Kidney glomerular epithelial cell (primary cell): Measurements from ENCODE around the gene LRP2.

Experiments
- DNase-seq: peaks from one replicate; lab custom pipeline; 2025; lab: John Stamatoyannopoulos, UW

Gene LRP2

DNA sequence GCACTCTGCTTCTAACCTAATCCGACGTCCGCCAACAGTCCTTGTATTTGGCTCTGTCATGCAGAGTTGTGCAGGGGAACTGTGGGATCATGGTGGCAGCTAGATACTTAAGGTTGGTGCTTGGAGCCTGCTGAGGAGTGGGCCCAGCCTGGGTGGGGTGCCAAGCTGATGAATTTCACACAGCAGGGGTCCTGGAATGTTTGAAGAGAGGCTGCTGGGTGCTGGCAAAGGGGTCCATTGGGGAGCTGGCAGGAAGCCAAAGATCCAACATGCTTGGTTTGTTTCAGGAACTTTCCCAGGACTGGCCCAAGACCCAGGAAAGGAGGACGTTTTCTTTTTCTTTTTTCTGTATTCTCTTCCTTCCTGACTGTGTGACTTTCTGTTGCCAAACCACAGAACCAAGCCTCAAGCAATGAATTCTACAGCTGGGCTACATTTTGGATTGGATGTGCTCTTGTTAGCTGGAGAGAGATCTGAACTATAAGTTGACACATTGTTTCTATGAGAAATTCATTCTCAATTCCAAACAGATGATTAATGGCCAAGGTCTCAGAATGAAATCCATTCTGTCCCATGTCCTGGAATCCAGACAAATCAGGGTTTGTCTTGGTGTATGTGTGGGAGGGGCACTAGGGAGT is 243.1 kb downstream of the LRP2 start:
- no peak for DNase-seq

DNA sequence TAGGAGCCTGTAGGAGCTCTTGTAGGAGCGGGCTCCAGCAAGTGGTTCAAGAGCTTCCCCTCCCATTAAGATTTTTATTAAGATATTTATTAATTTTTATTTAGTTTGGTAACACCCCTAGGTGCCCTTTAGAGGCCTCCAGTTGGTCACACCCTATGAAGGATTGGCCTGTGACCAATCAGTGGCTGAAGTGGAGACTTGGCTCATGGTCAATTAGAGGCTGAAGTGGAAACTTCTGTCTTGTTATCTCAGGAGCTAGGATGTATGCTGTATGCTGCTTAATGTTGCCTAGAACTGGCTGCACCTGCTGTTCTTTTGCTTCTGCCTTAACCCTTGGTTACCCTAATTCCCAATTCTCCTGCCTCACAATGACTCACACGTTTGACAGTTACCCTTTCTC is 244.3 kb downstream of the LRP2 start:
- no peak for DNase-seq

DNA sequence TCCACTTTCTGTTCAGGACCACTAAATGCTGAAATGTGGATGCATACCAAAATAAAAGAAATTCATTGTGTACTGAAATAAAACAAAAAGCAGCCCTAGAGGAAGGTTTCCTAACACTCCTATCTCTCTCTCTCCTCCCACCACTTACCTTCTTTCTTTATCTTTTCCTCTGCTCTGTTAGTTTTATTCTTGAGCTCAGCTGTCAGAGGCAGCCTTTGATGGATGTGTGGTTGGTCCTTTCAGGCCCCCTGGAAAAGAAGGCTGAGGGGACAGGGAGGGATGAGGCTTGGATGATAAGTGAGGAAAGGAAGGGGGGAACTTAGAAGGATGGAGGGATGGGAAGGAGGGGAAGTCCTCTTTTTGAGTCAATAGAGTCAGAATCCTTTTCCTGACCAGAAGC is 245.3 kb downstream of the LRP2 start:
- DNase-seq, result no peak

DNA sequence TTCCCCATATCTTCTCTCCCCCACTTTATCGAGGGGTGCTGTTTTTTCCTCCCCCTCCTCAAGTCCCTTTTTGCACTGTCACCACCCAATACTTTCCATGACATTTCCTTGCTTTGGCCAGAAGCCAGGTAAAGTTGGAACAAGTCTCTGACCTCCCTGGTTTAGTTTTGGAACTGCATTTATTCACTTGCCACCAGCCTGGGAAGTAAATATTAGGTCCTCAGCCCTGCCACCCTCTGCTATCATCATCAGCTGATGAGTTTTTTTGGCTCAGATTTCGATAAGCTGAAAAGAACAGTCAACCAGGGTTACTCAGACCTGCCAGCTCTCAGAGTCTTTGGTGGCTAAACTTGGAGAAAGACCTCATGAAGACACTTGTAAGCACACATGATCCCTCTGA is 246.0 kb downstream of the LRP2 start:
- no peak for DNase-seq

DNA sequence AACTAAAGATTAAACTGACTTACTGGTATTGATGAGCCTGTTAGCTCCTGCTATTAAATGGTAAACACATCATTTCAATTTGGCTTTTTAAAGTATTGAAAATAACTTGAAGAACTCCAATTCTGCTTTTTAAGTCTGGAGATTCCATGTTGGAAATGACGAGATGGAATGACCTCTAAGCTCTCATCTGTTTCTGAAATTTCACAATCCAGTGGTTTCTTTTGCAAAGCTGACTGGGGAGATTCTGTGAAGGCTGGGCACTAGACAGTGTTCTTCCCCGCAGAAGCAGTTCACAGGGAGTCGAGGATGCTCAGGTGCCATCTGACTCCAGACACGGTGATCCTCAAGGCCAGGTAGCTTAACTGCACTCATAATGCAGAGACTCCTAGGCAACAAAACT is 248.3 kb downstream of the LRP2 start:
- DNase-seq, result no peak

DNA sequence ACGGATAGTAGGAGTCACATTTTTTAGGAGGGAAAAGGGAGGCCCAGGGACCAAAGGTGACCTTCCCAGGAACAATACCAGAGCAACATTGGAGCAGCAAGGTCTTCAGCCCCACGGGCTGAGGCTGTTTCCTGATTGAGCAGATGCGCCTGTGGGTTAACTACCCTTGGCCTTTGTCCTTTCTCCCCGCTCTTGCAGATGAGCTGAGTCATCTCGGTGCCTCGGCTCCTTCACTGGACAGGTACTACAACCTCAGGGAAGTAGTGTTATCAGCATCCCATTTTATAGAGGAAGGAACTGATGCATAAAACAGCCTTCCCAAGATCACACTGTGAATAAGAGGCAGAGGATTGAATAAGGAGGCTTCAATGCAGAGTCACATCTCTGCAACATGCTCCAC is 249.5 kb downstream of the LRP2 start:
- DNase-seq, result no peak

DNA sequence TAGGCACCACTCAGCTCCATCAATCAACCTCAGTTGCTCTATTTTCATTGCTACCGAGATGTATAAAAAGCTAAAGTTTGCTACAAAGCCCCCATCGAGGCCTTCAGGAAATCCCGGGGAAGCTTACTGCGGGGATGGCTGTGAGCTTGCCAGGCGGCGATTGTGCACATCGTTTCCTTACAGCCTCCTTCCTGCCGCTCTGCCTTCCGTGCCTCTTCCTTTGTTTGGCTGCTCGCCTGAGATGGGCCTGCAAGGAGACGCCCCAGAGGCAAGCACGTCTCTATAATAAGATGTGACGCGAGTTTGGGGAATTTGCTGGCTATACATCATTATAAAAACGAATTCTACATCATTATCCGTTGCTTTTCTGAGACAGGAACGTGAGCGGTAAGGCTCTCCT is 251.4 kb downstream of the LRP2 start:
- no peak for DNase-seq

DNA sequence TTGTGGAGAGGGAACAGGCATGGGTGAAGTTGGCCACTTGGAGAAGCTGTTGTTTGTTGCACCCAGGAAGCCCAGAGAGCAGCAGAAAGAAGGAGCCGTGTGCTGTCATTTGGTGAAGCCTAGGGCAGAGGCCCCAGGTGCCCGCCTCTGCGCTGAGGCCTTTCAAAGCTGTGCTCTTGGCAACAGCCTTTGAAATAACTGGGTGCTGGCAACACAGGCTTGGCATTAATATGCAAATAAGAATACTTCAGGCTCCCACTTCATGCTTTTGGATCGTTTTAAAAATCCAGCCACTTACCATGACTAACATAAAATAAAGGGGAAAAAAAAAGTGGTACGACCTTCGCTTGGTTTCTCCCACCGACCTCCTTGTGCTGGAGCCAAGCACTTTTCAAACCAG is 251.9 kb downstream of the LRP2 start:
- no peak for DNase-seq

DNA sequence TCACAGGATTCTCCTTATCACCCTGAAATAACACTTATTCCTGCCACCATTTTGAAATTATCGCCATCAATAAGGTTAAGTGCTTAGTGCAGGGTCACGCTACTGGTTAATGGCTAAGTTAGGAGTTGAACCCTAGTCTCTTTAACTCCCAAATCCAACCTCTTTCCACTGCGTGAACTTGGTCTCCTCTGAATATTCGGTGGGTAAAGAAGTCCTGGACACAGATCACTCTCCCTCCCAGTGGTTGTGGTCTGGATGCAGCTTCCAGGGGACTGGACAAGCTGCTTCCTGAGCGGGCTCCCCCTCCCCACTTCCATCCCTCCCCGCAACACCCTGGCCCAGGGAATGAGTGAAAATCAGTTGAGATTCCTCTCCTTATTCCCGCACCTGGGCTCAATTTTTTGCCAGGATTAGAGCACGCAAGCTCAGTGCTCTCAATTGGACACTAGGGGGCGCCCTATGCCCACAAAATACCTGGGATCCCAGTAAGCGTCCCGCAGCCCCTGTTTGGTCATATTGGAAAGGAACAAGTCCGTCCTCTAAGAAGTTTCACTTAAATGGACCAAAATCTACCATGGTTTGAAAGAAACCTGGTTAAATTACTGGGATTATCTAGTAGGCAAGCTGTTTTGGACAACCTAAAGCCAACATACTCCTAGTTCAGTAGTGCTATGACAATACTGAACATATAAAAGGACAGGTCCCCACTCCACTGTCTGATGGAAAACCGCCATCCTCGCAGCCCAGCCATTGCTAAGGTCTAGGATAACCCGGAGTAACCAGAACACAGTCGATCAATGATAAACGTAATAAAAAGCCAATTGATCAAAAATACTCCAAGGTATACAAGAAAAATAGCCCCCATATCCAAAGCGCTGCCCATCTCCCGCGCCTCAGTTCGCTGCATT is 252.6 kb downstream of the LRP2 start:
- DNase-seq, result peak; percentile 33

DNA sequence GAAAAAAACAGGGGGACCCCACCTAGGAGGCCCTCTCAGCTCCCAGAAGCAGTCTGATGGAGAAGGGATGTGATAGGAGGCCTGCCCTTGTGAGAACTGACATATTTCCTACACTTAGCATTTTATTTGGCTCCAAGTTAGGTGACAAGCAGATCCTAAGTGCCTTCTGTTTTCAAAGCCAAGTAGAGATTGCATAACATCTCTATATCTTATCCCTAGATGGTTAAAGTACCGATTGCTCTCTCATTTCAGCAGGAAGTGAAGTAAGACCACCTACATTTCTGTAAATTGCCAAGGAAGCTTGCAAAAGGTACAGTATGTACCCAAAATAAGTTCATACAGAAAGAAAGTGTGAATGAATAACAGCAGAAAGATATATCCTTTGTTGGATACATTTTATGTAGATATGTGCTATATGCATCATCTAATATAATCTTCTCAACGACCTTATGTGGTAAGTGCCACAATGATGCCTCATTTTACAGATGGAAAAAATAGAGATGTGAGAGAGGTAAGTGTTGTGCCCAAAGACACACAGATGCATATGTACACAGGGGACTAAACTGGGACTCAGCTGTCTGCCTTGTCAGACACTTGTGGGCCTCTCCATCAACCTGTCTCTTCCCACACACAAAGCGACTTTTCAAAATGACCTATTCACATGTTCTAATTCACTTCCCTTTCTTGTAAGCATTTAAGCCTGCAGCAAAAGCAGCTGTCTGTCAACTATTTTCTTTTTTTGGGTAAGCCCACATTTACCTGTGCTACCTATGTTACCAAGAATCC is 254.0 kb downstream of the LRP2 start:
- no peak for DNase-seq

DNA sequence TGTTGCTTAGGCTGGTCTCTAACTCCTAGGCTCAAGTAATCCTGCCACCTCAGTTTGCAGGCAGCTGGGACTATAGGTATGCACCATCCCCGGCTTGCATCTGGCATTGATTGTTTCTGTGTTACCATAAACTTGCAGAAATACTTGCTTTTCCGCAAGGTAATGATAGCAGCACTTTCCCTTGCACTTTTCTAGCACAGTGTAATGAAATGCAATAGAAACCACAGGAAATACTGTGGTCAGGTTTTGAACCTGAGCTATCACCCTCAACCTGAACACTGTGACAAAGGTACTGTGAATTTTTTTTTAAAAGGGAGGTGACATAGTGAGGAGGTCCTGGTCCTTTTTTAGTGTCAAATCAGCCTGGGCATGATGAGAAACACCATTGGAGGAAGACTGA is 254.7 kb downstream of the LRP2 start:
- DNase-seq, result no peak

DNA sequence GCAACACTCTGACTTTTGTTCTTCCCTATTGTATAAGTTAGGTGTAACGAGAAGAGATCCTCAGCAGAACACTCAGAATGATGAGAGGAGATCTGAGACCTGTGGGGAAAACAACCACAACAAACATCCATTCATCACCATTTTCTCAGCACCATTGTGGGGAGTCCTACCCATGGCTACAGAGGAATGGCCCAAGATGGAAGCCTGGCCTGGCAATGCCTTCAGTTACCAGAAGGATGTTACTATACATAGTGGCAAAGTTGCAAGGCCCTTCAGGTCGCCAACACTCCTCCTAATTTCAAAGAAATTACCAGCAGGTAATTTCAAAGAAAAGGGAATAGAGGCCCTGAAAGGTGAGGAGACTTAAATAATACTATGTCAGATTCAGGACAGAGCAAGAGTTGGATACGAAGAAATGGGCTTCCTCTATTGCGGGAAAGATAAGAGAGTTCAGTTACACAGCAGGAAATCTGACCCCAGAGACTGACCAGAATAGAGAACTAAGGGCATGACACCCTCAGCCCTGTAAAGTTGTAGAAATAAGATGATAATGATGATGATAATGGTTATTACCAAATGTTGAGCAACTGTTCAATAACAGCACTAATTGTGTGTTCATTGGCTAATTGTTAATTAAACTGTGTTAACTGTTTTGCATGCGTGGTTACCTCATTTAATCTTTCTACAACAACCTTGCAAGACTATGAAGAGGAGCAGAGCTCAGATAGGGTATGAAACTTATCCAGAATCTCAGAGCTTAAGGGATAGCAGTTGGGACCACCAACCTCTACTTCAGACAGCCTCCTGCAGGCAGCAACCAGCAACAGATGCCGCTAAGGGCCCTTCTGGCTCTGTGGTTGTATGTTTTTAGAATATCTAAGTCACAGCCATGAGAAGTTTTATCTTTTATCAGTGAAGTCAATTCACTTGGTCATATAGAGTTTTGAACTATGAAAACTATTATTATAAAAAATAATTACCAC is 255.5 kb downstream of the LRP2 start:
- no peak for DNase-seq

DNA sequence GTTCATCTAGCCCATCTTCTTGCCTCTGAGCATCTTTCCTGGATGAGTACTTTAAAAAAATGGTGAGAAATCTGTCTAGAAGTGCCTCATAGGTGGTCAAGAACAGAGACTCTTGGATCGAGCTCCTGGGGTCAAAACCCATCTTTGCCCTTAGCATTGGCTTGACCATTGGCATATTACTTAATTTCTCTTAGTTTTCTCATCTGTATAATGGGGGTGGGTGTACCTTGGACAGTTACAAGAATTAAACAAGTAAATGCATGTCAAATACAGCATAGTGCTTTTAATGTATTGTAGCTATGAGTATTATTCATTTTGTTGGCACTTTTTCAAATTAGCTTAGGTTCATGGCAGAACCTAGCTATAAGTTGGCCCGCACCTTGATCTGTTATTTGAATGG is 256.2 kb downstream of the LRP2 start:
- DNase-seq, result no peak

DNA sequence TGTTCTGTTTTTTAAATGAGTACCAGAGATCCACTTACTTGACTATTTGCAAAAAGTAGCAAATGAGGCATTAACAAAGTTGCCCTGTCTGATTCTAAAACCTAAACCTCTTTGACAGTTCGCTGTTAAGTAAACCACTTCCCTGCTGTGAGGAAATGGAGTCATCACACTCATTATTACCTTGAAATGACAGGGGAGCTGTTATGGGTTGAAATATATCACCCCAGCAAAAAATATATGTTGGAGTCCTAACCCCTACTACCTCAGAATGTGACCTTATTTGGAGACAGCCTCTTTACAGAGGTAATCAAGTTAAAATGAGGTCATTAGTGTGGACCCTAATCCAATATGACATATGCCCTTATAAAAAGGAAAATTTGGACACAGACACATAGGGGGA is 256.9 kb downstream of the LRP2 start:
- DNase-seq, result no peak

DNA sequence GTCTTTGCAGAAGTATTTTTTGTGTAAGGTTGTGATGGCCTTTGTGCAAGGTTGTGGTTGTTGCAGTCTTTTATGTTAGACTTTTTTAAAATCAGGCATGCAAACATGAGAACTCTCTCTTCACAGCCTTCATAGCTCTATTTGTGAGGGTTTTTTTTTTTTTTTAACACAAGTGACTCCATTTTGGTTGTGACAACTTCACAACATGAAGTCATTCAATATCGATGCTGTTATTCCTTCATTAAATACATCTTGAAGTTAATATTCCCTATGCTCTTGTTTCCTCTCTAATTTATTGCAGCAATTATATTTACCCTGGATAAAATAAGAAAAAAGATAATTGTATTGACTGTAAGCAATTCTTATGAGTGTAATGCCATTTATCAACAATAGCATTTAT is 257.5 kb downstream of the LRP2 start:
- no peak for DNase-seq

DNA sequence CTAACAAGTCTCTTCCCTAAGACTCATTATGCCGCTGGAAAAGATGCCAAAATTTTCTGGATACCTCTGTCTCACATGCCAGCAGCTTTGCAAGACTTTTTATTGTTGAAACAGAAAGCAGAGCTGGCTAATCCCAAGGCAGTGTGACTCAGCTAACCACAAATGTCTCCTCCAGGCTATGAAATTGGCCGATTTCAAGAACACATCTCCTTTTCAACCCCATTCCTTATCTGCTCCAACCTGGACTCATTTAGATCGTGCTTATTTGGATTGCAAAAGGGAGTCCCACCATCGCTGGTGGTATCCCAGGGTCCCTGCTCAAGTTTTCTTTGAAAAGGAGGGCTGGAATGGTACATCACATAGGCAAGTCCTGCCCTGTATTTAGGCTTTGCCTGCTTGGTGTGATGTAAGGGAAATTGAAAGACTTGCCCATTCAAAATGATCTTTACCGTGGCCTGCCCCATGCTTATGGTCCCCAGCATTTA is 266.7 kb downstream of the LRP2 start:
- DNase-seq, result peak; percentile 75

DNA sequence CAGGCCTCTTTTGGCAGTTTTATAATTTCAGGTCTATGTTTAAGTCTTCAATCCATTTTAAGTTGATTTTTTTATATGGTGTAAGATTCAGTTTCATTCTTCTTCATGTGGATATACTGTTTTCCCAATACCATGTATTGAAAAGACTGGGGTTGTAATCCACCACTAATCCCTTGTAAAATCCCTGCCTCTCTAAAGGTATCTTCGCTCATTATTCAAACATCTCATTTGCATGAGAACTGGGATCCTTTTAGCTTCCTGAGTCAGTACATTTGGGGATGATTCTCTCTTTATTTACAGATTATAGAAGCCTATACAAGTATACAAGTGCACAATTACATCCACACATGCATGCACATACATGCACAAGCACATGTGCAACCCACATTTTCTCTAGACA is 267.7 kb downstream of the LRP2 start:
- DNase-seq, result no peak

DNA sequence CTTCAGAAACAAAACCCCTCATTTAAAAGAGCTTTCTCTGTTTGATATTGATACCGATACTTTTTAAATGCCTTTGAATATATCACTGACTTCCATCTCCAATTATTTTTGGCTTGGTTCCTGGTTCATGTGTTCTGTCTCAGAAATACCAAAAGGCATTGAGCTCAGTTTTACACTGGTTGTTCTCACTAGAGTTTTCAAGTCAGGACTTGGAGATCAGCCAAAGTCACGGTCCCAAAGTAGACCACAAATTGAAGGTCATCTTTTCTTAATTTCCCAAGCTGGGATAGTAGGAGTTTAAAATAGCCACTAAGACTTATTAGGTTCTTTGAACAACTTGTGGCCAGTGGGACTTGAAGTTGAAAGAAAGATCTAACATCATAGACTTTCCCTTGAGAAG is 268.8 kb downstream of the LRP2 start:
- DNase-seq, result no peak

DNA sequence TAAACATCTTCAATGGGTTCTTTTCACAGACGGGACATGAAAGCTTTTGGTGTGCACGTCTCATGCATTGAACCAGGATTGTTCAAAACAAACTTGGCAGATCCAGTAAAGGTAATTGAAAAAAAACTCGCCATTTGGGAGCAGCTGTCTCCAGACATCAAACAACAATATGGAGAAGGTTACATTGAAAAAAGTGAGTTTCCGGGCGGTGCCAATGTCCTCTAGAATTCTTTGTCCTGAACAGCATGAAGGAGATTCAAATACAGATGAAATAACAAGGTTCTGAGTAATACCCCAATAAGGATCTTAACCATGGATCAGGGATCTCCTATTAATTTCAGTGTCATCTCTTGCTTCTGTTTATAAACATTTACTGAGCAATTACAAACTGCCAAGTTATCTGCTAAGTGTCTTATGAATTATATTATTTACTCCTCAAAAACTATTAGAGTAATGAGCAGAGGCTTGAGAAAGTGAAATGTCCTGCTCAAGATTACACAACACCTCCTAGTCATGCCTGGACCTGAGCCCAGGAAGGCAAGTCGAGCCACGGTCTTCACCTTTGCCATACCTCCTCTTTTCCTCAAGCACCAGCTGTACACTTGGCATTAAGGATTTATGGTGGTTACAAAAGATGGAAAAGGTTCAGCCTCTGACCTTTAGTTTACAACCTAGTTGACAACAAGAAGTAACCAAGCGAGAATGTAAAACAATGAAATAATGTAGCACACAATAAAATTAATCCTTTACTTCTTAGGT is 270.4 kb downstream of the LRP2 start:
- DNase-seq, result peak; percentile 44

DNA sequence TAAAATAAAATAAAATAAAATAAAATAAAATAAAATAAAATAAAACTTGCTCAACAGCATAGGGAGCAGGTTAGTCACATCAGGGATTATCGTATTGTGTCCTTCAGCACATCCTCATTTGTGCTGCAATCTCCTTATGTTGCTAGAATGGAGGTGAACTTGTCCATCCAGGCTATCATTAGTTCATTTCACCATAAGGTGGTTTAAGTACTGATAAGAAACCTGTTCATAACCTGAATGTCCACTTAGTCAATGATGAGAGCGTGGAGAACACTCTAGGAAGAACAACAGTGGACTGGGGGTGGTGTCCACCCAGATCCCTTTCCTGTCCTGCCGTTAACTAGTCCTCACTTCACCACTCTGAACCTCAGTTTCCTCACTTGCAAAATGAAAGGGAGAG is 271.1 kb downstream of the LRP2 start:
- DNase-seq, result no peak
